Fibroblast of pulmonary artery (primary cell): ENCODE measurements around the gene SDHB.
A peak's percentile ranks its signal among the peaks of the same experiment; 100 is the strongest.

ENCODE experiments used
- DNase-seq: peaks from one replicate; pipeline ENCODE4 v3.0.0-alpha.2; 2010; ENCODE audit warnings: low read depth
- H3K4me3 ChIP-seq: replicated peaks from 2 replicates; pipeline ENCODE4 v1.5.1; 2011; ENCODE audit warnings: low read depth, mild to moderate bottlenecking, control low read depth, low read length, moderate library complexity
- CTCF ChIP-seq: IDR thresholded peaks from 2 replicates; pipeline ENCODE4 v1.5.1; 2011; ENCODE audit warnings: mild to moderate bottlenecking, control low read depth, low read length, inconsistent platforms; ENCODE audit errors: missing control alignments

SDHB gene

GRCh38 chr1:17047924-17048323, 5.9 kb downstream of the SDHB start:
- no peak overlapping the region for H3K4me3 ChIP-seq
- TF ChIP-seq CTCF = no peak
- no peak for DNase-seq

DNA sequence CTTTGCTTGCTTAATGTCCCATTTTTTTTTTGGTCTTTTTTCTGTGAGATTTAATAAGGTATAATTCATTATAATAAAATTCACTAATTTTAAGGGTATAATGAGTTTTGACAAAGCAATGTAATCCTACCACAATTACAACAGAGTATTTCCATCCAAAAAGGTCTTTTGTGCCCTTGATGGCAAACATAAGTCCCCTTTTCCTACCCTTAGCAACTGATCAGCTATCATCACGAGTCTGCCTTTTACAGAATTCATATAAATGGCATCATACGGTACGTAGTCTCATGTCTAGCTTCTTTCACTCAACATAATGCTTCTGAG, 7.5 kb downstream of the SDHB start:
- DNase-seq = no peak
- no peak for TF ChIP-seq CTCF
- no peak overlapping the region for H3K4me3 ChIP-seq

GRCh38 chr1:17045634-17046333, 8.0 kb downstream of the SDHB start:
- peak; percentile 83 for DNase-seq
- peak; percentile 77 for TF ChIP-seq CTCF
- peak overlapping the region; percentile 34 for H3K4me3 ChIP-seq

- TF ChIP-seq CTCF = no peak
- no peak for DNase-seq
- H3K4me3 ChIP-seq = no peak overlapping the region
Observed at GRCh38 chr1:17045150-17045549, 8.7 kb downstream of the SDHB start.

GRCh38 chr1:17043676-17044075, 10.2 kb downstream of the SDHB start:
- no peak for DNase-seq
- no peak overlapping the region for H3K4me3 ChIP-seq
- TF ChIP-seq CTCF = no peak

- TF ChIP-seq CTCF = no peak
- DNase-seq = no peak
- no peak overlapping the region for H3K4me3 ChIP-seq
Observed at GRCh38 chr1:17040135-17040534, 13.7 kb downstream of the SDHB start.

- TF ChIP-seq CTCF = no peak
- H3K4me3 ChIP-seq = no peak overlapping the region
Observed at GRCh38 chr1:17039522-17039921, 14.3 kb downstream of the SDHB start.

More at GRCh38 chr1:17039522-17039921, 14.3 kb downstream of the SDHB start:
- DNase-seq = no peak
